ENCODE measurements around the gene ATXN7L3B. TPM values are rescaled to one million over a fixed set of nuclear protein-coding genes. Genes with fewer than 3 reads are reported as not detected.

ATXN7L3B gene
- polyA plus RNA-seq, 3 donors = 7.6 to 20.2 (median 17.1) TPM

DNA sequence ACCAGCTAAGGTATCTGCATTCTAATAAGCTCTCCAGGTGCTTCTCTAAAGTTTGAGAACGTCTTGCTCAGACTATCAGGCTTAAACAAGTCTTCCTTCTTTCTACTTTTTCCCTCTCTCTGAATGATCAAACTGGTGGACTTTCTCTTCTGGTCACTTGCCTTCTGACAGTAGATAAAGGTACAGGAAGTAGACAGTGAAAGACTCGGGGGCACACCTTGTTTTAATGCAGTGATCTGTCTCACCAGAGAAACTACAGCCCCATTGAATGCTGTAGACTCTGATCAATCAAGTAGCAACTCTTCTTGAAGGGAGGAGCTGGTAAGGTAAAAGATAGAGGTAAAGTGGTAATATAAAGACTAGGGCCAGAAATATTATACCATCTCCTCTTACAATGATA, 48.1 kb upstream of the ATXN7L3B start:
- no peak overlapping the region for H3K27ac Mint-ChIP-seq
- H3K4me2 ChIP-seq (replicated peaks; ENCODE audit: extremely low read depth, low read length, poor library complexity, severe bottlenecking) = no peak overlapping the region
- H3K4me3 ChIP-seq (replicated peaks in 1 of 3; ENCODE audit: low read depth in 2 of 3, low read length in 3 of 3) = no peak overlapping the region
- H3K36me3 Mint-ChIP-seq = no peaks in the 10 kb centered on the region
- peaks cover 4% of the 10 kb centered on the region for H3K4me1 Mint-ChIP-seq
- no peak for DNase-seq
- no peak overlapping the region for H3K4me3 Mint-ChIP-seq
- no peaks in the 10 kb centered on the region for H3K27me3 Mint-ChIP-seq (ENCODE audit: low read depth in 3 of 3)
- no peaks in the 10 kb centered on the region for H4K20me1 ChIP-seq (ENCODE audit: insufficient read depth, low read length)
- no peaks in the 10 kb centered on the region for H3K27me3 ChIP-seq (ENCODE audit: control insufficient read depth in 2 of 2, insufficient read depth in 2 of 2, low read length in 2 of 2)
- no peak overlapping the region for H3K9ac ChIP-seq (ENCODE audit: insufficient read depth, low read length, poor library complexity, severe bottlenecking)
- H3K27ac ChIP-seq (ENCODE audit: low read depth in 1 of 2, low read length in 2 of 2) = no peak overlapping the region
- H3K9me3 Mint-ChIP-seq = peaks cover 0 to 2% (median 0%) of the 10 kb centered on the region in 7 donors
- intact Hi-C loops (cut with micrococcal nuclease) = no loop called here
- no peaks in the 10 kb centered on the region for H3K9me3 ChIP-seq (replicated peaks in 1 of 2; ENCODE audit: control insufficient read depth in 1 of 2, insufficient read depth in 1 of 2, low read length in 2 of 2)
- H3K79me2 ChIP-seq (ENCODE audit: insufficient read depth, low read length) = no peaks in the 10 kb centered on the region
- H3K36me3 ChIP-seq (replicated peaks in 1 of 2; ENCODE audit: control insufficient read depth in 1 of 2, insufficient read depth in 2 of 2, low read length in 2 of 2) = no peaks in the 10 kb centered on the region
- WGBS (ENCODE audit: insufficient coverage) = 80% methylated on average over 1 of the region's 2 CpGs
- no peaks in the 10 kb centered on the region for H3K4me1 ChIP-seq (ENCODE audit: control insufficient read depth in 1 of 2, insufficient read depth in 2 of 2, low read length in 2 of 2)
- no peak overlapping the region for H2AFZ ChIP-seq (ENCODE audit: insufficient read depth, low read depth, low read length, poor library complexity, severe bottlenecking)
- TF ChIP-seq, protein P1, sequence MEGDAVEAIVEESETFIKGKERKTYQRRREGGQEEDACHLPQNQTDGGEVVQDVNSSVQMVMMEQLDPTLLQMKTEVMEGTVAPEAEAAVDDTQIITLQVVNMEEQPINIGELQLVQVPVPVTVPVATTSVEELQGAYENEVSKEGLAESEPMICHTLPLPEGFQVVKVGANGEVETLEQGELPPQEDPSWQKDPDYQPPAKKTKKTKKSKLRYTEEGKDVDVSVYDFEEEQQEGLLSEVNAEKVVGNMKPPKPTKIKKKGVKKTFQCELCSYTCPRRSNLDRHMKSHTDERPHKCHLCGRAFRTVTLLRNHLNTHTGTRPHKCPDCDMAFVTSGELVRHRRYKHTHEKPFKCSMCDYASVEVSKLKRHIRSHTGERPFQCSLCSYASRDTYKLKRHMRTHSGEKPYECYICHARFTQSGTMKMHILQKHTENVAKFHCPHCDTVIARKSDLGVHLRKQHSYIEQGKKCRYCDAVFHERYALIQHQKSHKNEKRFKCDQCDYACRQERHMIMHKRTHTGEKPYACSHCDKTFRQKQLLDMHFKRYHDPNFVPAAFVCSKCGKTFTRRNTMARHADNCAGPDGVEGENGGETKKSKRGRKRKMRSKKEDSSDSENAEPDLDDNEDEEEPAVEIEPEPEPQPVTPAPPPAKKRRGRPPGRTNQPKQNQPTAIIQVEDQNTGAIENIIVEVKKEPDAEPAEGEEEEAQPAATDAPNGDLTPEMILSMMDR (IDR thresholded peaks at IDR 0.05) = no peak

DNA sequence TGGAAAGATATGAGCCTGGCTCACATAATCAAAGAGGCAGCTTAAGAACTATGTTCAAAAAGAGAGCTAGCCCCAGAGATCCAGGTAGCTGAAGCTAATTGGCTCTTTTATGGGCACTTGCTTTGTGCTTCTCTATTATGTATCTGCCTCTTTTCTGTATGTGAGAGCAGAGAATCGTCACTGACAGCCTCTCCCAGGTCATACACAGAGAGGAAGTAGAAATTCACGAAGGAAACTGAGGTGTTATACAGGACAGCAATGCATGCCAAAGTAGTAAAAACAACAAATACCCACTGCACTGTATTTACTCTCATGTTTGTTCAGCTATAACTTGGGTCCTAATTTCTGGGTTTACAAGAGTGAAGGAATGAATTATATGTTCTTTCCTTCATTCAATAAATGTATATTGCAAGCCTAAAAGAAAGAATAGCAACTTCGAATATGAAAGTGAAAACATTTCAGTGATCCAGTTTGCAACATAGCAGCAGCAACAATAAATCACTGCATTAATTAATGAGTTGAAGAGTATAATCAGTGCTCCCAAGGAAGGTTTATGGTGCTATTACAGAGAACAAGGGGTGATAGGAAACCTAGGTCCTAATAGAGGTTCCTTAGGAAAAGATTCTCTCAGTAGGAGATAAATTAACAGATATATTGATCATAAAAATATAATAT, 47.1 kb upstream of the ATXN7L3B start:
- no CpG with 5 or more reads among the region's 3 CpGs for WGBS (ENCODE audit: insufficient coverage)
- Histone ChIP-seq H2AFZ (ENCODE audit: insufficient read depth, low read depth, low read length, poor library complexity, severe bottlenecking) (no peak overlapping the region), H3K27ac (ENCODE audit: low read depth in 1 of 2, low read length in 2 of 2) (no peak overlapping the region)

More for the DNA sequence above, 47.1 kb upstream of the ATXN7L3B start:
- Histone ChIP-seq H3K79me2 (ENCODE audit: insufficient read depth, low read length) (no peaks in the 10 kb centered on the region), H3K9ac (ENCODE audit: insufficient read depth, low read length, poor library complexity, severe bottlenecking) (no peak overlapping the region), H3K27me3 (ENCODE audit: control insufficient read depth in 2 of 2, insufficient read depth in 2 of 2, low read length in 2 of 2) (no peaks in the 10 kb centered on the region), H3K4me1 (ENCODE audit: control insufficient read depth in 1 of 2, insufficient read depth in 2 of 2, low read length in 2 of 2) (no peaks in the 10 kb centered on the region), H4K20me1 (ENCODE audit: insufficient read depth, low read length) (no peaks in the 10 kb centered on the region), H3K4me3 (replicated peaks in 1 of 3; ENCODE audit: low read depth in 2 of 3, low read length in 3 of 3) (no peak overlapping the region), H3K4me2 (replicated peaks; ENCODE audit: extremely low read depth, low read length, poor library complexity, severe bottlenecking) (peak overlapping the region; percentile 10), H3K9me3 (replicated peaks in 1 of 2; ENCODE audit: control insufficient read depth in 1 of 2, insufficient read depth in 1 of 2, low read length in 2 of 2) (no peaks in the 10 kb centered on the region), H3K36me3 (replicated peaks in 1 of 2; ENCODE audit: control insufficient read depth in 1 of 2, insufficient read depth in 2 of 2, low read length in 2 of 2) (no peaks in the 10 kb centered on the region)
- Mint-ChIP-seq H3K9me3 (peaks cover 0 to 3% (median 0%) of the 10 kb centered on the region in 7 donors), H3K36me3 (no peaks in the 10 kb centered on the region), H3K27me3 (ENCODE audit: low read depth in 3 of 3) (no peaks in the 10 kb centered on the region), H3K27ac (no peak overlapping the region), H3K4me1 (peaks cover 4% of the 10 kb centered on the region), H3K4me3 (no peak overlapping the region)
- intact Hi-C loops (cut with micrococcal nuclease) = no loop called here
- no peak for DNase-seq
- TF ChIP-seq, protein P1 (IDR thresholded peaks at IDR 0.05) = no peak
